Mucosa of stomach (tissue), 1 donor: ENCODE measurements around the gene NFKBIZ.
"Not testable (repeated sequence)": the region's sequence is repeated elsewhere in the genome, so short reads cannot be mapped to it uniquely, and the experiment has no call there.

Source experiments
- H3K27me3 ChIP-seq: one replicate; pipeline ENCODE4 v1.7.0; 2013; ENCODE audit warnings: mild to moderate bottlenecking, low read length; ENCODE audit not compliant: control insufficient read depth, insufficient read depth
- H3K36me3 ChIP-seq: one replicate; pipeline ENCODE4 v1.7.0; 2013; ENCODE audit warnings: low read length; ENCODE audit not compliant: control insufficient read depth, insufficient read depth
- H3K4me1 ChIP-seq: one replicate; pipeline ENCODE4 v1.7.0; 2013; ENCODE audit warnings: mild to moderate bottlenecking, low read length; ENCODE audit not compliant: control insufficient read depth, insufficient read depth
- H3K4me3 ChIP-seq: one replicate; pipeline ENCODE4 v1.7.0; 2013; ENCODE audit warnings: low read length
- H3K9ac ChIP-seq: one replicate; pipeline ENCODE4 v1.7.0; 2013; ENCODE audit warnings: mild to moderate bottlenecking, low read length, moderate library complexity
- H3K9me3 ChIP-seq: one replicate; pipeline ENCODE4 v1.7.0; 2013; ENCODE audit warnings: mild to moderate bottlenecking, low read length, moderate library complexity; ENCODE audit not compliant: control insufficient read depth
- donor health status: Pancreatic carcinoma.

The NFKBIZ gene

DNA sequence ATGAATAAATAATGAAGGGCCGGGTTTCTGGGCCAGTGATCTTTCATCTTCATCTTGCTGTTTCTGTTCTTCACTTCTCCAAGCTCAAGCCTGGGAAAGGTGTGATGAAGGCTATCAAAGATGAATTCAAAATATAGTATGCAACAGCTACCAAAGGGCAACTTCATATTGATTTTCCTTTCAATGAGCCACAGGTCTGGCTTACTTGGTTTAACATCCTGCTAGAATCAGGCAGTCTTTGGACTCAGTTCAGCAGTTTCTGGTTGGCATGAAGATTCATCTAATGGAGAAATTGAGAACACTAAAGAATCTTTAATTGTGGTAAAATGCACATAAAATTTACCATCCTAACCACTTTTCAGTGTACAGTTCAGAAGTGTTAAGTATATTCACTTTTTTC, 43.3 kb downstream of the NFKBIZ start:
- Histone ChIP-seq H3K9ac (no peak overlapping the region), H3K36me3 (no peaks in the 10 kb centered on the region)

DNA sequence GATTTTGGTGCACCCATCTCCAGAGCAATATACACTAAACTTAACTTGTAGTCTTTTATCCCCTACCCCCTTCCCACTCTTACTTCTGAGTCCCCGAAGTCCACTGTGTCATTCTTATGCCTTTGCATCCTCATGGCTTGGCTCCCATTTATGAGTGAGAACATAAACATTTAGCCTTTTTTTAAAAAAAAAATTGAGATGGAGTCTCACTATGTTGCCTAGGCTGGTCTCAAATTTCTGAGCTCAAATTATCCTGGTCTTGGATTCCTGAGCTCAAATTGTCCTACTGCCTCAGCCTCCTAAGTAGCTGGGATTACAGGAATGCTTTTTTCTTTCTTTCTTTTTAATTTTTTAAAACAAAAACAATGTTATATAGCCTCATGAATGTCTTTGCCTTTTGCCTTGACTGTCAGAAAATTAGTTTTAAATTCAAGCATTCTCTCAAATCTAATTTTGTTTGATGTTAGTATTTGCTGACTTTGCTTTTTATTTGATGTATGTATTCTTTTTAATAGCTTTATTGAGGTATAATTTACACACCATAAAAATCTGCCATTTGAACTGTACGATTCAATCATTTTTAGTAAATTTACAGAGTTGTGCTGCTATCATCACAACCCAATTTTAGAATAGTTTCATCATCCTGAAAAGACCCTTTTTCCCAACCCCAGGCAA, 46.9 kb downstream of the NFKBIZ start:
- Histone ChIP-seq H3K4me3 (no peak overlapping the region), H3K27me3 (no peaks in the 10 kb centered on the region), H3K36me3 (no peaks in the 10 kb centered on the region), H3K9ac (no peak overlapping the region), H3K4me1 (no peaks in the 10 kb centered on the region), H3K9me3 (no peaks in the 10 kb centered on the region)

More for the DNA sequence above, 43.3 kb downstream of the NFKBIZ start:
- H3K9me3 ChIP-seq: no peaks in the 10 kb centered on the region
- H3K4me1 ChIP-seq: no peaks in the 10 kb centered on the region
- no peak overlapping the region for H3K4me3 ChIP-seq
- H3K27me3 ChIP-seq: no peaks in the 10 kb centered on the region

DNA sequence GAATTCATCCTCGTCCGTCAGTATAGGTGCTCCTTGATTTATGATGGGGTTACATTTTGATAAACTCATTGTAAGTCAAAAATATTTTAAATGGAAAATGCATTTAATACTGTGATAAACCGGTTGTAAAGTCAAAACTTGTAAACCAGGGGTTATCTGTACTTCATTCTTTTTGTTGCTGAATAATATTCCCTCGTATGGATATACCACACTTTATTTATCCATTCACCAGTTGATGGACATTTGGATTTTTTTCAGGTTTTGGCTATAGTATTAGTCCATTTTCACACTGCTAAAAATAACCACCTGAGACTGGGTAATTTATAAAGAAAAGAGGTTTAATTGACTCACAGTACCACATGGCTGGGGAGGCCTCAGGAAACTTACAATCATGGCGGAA, 47.7 kb downstream of the NFKBIZ start:
- no peak overlapping the region for H3K9ac ChIP-seq
- no peaks in the 10 kb centered on the region for H3K4me1 ChIP-seq
- H3K27me3 ChIP-seq: no peaks in the 10 kb centered on the region
- H3K9me3 ChIP-seq: no peaks in the 10 kb centered on the region
- no peaks in the 10 kb centered on the region for H3K36me3 ChIP-seq
- no peak overlapping the region for H3K4me3 ChIP-seq

DNA sequence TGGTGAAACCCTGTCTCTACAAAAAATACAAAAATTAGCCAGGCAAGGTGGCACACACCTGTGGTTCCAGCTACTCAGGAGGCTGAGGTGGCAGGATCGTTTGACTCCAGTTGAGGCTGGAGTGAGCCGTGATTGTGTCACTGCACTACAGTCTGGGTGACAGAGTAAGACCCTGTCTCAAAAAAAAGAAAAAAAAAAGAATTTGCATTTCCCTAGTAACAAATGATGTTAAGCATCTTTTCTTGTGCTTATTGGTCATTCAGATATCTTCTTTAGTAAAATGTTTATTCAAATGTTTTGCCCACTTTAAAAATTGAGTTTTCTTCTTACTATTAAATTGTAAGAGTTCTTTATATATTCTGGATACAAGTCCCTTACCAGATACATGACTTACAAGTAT, 48.7 kb downstream of the NFKBIZ start:
- Histone ChIP-seq H3K36me3 (no peaks in the 10 kb centered on the region), H3K9ac (no peak overlapping the region), H3K9me3 (no peaks in the 10 kb centered on the region), H3K4me3 (no peak overlapping the region), H3K4me1 (no peaks in the 10 kb centered on the region), H3K27me3 (no peaks in the 10 kb centered on the region)

DNA sequence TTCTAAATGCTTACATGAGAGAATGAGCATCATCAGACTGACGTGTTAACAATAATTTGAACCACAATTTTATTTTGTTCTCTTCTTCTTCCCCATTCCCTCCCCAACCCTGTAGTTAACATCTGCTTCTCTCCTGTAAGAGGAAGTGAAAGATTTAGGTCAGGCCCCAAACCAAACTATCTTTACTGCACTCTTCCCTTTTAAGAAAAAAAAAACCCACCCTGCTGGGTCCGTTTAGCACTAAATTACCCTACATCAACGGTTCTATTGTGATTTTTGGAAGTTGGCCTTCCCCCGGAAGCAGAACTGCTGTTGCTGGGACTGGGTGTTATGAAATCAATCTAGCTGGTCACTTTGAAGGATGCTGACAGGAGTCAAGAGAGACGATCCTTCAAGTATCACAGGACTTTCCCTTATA, 49.4 kb downstream of the NFKBIZ start:
- no peaks in the 10 kb centered on the region for H3K36me3 ChIP-seq
- H3K9ac ChIP-seq: no peak overlapping the region
- H3K4me3 ChIP-seq: no peak overlapping the region
- no peaks in the 10 kb centered on the region for H3K9me3 ChIP-seq
- no peaks in the 10 kb centered on the region for H3K4me1 ChIP-seq
- no peaks in the 10 kb centered on the region for H3K27me3 ChIP-seq

DNA sequence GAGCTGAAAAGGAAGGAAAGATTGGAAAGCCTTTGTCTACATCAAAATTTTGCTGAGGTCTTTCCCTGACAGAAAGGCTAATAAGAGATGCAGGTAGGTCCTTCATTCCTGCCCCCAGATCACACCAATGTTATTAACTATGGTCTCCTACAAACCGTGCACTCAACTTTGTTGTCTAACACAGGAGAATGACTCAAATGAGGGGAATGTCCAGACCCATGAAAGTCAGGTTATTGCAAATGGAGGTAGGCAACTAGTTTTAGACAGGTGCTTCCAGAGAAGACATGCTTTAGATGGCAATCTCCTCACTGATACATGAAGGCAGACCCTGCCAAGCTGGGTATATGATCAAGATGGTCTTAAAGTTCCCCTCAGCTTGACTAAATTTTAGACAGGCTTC, 51.0 kb downstream of the NFKBIZ start:
- no peaks in the 10 kb centered on the region for H3K36me3 ChIP-seq
- H3K9me3 ChIP-seq: no peaks in the 10 kb centered on the region
- H3K27me3 ChIP-seq: no peaks in the 10 kb centered on the region
- no peak overlapping the region for H3K4me3 ChIP-seq
- H3K9ac ChIP-seq: no peak overlapping the region
- no peaks in the 10 kb centered on the region for H3K4me1 ChIP-seq

DNA sequence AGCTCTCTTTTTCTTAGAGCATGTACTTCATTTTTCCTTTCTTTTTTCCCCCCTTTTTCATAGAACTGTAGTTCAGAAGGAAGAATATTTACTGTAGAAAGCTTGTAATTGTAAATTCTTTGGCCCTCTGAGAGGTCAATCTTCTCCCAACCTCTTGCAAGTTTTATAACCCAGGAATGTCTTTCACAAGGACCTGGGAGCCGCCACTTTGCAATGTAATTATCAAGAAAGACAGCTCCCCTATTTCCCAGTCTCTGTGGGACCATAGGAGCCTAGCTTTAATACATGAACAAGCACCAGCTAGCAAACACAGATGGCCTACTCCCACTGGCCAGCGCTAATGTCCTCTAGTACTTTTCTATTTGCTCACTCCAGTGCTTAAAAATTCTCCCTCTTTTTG, 51.4 kb downstream of the NFKBIZ start:
- Histone ChIP-seq H3K4me3 (no peak overlapping the region), H3K9me3 (no peaks in the 10 kb centered on the region), H3K4me1 (no peaks in the 10 kb centered on the region), H3K9ac (no peak overlapping the region), H3K36me3 (no peaks in the 10 kb centered on the region), H3K27me3 (no peaks in the 10 kb centered on the region)

DNA sequence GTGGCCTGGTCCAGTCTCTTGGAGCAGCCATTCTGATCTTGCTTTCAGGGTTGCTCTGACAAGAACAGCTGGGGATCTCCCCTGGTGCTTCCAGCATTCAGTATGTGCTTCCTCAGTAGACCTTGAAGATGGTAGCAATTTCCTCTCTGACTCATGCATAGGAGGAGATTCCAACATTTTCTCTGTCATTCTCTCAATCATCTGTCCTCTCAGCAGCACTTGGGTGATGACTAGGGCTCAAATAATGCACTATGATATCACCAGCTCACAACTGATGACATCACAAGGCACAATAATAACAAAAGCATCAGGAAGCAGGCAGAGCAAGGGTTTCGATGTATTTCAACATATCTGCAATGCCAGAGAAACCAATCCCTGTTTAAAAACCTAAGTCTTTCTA, 52.7 kb downstream of the NFKBIZ start:
- no peaks in the 10 kb centered on the region for H3K9me3 ChIP-seq
- H3K4me1 ChIP-seq: no peaks in the 10 kb centered on the region
- H3K27me3 ChIP-seq: no peaks in the 10 kb centered on the region
- no peak overlapping the region for H3K4me3 ChIP-seq
- no peaks in the 10 kb centered on the region for H3K36me3 ChIP-seq
- H3K9ac ChIP-seq: no peak overlapping the region

DNA sequence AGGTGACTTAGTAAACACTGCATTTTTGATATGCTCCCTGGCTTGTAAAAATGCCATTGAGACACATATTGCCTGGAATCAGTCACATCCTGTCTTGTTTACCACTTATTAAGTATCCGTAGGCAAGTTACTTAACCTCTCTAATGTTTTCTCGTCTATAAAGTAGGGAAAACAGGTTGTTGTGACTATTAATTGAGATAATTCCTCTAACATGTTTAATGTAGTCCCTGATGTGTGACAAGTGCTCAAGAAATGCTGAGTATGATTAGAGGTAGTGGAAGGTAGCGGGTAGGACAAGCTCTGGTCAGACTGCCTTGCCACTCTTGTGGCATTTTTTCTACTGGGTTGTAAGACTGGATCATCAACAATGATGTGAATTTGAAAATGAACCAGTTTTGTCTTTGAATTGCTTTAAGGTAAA, 54.1 kb downstream of the NFKBIZ start:
- no peaks in the 10 kb centered on the region for H3K4me1 ChIP-seq
- H3K36me3 ChIP-seq: no peaks in the 10 kb centered on the region
- H3K27me3 ChIP-seq: no peaks in the 10 kb centered on the region
- H3K9me3 ChIP-seq: no peaks in the 10 kb centered on the region
- no peak overlapping the region for H3K4me3 ChIP-seq
- H3K9ac ChIP-seq: no peak overlapping the region

DNA sequence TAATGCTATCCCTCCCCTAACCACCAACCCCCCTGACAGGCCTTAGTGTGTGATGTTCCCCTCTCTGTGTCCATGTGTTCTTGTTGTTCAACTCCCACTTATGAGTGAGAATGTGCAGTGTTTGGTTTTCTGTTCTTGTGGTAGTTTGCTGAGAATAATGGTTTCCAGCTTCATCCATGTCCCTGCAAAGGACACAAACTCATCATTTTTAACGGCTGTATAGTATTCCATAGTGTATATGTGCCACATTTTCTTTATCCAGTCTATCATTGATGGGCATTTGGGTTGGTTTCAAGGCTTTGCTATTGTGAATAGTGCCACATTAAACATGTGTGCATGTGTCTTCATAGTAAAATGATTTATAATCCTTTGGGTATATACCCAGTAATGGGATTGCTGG, 56.3 kb downstream of the NFKBIZ start:
- H3K9me3 ChIP-seq, H3K9ac ChIP-seq, H3K4me3 ChIP-seq, H3K4me1 ChIP-seq, H3K27me3 ChIP-seq, H3K36me3 ChIP-seq: not testable (repeated sequence)
